Activated naive CD4-positive, alpha-beta T cell treated with anti-CD3 and anti-CD28 coated beads, Interleukin-2, amount 50 U/mL, for 16 hours (primary cell): ENCODE results near the gene ALPL.

Experiments
- DNase-seq: peaks from one replicate; pipeline ENCODE4 v3.0.0-alpha.2; 2020

Gene ALPL

GRCh38 chr1:21532496-21532895 is 23.3 kb downstream of the ALPL start:
- no peak for DNase-seq

DNA sequence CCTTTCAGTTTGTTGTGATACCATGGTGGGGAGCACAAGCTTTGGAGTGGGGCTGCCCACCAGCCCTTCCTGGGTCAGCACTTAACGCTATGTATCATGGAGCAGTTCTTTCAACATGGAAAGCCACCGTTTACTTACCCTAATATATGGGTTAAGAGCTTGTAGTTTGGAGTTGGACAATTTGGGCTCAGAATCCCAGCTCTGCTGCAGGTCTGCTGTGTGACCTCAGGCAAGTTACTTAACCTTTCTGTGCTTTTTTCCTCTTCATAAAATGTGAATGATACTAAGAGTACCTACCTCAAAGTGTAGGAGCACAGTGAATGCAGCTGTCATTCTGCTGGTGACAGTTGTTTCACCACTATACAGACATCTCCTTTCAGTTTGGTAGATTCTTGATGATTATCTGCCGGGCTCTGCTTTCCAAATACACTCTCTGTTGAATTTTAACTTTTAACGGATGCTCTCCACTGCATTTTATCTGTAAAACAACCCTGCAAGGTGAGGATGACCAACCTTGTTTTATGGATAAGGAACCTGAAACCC is 23.8 kb downstream of the ALPL start:
- DNase-seq: no peak

DNA sequence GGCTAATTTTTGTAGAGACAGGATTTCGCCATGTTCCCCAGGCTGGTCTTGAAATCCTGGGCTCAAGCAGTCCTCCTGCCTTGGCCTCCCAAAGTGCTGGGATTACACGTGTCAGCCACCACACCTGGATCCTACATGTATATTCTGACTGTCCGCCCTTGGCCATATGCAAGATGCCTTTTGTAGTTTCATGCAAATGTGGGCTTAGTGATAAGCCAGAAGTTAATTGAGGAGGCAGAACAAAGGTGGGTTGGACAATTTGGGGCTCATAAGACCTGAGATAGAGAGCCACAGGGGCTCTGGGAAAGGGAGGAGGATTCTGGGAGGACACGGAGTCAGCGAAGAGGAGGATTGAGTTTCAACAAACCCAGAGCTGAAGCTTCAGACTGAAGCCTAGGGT is 24.9 kb downstream of the ALPL start:
- DNase-seq: no peak

- DNase-seq: no peak
These were observed 25.6 kb downstream of the ALPL start for GRCh38 chr1:21534674-21535378.

GRCh38 chr1:21536218-21536617 is 27.0 kb downstream of the ALPL start:
- DNase-seq: no peak

- no peak for DNase-seq
These were observed 28.3 kb downstream of the ALPL start for GRCh38 chr1:21537511-21537931.

DNA sequence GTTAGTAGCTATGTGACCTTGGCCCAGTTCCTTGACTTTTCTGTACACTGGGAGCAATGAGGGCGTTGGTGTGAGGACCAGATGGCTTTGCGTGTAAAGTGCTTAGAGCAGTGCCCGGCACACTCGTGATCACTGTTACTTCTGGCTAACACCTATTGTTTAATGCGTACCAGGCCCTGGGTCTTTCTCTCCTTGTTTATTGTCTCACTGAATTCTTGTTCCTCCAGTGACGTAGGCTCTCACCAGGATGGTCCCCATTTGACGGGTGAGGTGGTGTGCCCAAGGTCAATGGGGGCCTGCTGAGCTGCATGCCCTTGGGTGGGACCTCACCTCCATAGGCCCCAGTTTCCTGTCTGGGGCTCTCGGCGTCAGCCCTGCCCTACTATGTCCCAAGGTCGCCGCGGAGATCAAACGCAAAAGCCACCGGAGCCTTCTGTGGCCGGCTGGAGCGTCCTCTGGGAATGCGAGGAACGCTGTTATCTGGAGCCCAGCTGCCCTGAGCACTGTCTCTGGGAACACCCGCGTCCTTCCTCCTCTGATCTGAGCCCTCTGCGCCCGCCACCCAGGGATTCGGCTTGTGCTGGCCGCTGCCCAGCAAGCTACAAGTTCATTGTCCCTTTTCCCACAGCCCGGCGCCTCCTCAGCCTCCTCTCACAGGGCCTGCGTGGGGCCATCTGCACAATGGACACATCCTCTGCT is 28.9 kb downstream of the ALPL start:
- no peak for DNase-seq

GRCh38 chr1:21539933-21540332 is 30.7 kb downstream of the ALPL start:
- DNase-seq: no peak

GRCh38 chr1:21541329-21541728 is 32.1 kb downstream of the ALPL start:
- no peak for DNase-seq

- DNase-seq: no peak
These were observed 32.6 kb downstream of the ALPL start for GRCh38 chr1:21541835-21542234.

DNA sequence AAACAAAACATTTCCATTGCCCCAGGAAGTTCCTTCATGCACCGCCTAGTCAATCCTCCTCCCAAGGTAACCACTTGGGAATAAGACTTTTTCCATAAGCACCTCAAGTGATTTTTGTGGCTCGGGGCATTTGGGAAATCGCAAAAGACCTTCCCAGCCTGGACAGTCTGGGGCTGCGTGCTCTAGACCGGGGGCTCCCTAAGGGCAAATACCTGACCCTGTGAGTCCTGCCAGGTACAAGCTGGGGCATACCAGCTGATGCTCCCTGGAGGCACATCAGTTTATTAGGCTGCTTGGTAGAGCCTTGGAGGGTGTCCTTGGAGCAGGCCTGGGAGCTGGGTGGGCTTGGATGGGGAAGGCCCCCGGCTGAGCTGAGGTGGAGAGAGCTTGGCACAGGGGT is 34.4 kb downstream of the ALPL start:
- no peak for DNase-seq

GRCh38 chr1:21544095-21544494 is 34.9 kb downstream of the ALPL start:
- DNase-seq: no peak

GRCh38 chr1:21546122-21546825 is 37.1 kb downstream of the ALPL start:
- DNase-seq: no peak

GRCh38 chr1:21547876-21548275 is 38.7 kb downstream of the ALPL start:
- no peak for DNase-seq

- no peak for DNase-seq
These were observed 40.9 kb downstream of the ALPL start for GRCh38 chr1:21550097-21550496.

DNA sequence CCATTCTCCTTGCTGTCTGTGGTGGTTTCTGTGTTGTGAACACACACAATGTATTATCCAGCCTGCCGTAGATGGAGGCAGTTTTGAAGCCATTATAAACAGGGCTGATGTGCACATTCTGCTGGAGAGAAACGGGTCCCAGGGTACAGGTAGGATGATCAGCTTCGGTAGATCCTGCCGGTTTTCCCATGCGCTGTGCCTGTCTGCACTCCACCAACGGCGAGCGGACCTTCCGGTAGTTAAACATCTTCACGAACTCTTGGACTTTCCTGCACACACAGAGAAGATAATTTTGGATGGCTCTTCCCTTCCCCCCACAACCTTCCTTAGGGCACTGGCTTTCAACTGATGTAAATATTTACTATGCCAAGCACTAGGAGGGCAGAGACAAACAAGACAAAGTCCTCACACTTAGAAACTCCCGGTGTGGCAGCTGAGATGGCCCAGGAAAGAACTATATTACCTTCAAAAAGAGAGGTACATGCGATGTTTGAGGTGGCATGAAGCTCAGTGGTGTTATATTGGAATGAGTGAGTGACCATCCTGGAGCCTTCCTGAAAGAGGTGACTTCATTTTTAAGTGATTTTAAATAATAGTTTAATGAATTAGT is 41.7 kb downstream of the ALPL start:
- DNase-seq: no peak

GRCh38 chr1:21552715-21553114 is 43.5 kb downstream of the ALPL start:
- no peak for DNase-seq

- no peak for DNase-seq
These were observed 44.1 kb downstream of the ALPL start for GRCh38 chr1:21553116-21553926.

- DNase-seq: no peak
These were observed 50.8 kb downstream of the ALPL start for GRCh38 chr1:21559788-21560567.

GRCh38 chr1:21560916-21561638 is 51.9 kb downstream of the ALPL start:
- no peak for DNase-seq

DNA sequence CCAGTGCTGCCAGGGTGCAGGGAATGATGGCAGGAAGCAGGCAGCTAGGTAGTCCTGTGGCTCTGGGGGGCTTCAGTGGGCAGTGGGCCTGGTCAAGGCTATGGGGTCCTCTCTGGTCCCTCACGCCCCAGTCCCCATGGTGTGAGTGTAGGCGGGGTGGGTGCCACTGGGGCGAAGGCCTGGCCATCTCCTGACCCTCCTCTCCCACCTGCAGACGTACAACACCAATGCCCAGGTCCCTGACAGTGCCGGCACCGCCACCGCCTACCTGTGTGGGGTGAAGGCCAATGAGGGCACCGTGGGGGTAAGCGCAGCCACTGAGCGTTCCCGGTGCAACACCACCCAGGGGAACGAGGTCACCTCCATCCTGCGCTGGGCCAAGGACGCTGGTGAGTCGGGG is 53.7 kb downstream of the ALPL start:
- DNase-seq: no peak
